Right cardiac atrium (tissue), 5 donors: ENCODE data around the gene NRN1L. TPM values are rescaled to one million over a fixed set of nuclear protein-coding genes. Genes with fewer than 3 reads are reported as not detected.
"Not testable (repeated sequence)": the region's sequence is repeated elsewhere in the genome, so short reads cannot be mapped to it uniquely, and the experiment has no call there.

ENCODE experiments used
- ATAC-seq, 2 donors: fragments of 200-7000 bp; cut with Tn5 transposase; one replicate each; pipeline versions ENCODE4 v1.8.0 to v1.9.1; 2020; ENCODE audit warnings: moderate library complexity in 2 of 2, mild to moderate bottlenecking in 1 of 2
- DNase-seq, 3 donors: peaks; one replicate each; pipeline ENCODE4 v3.0.0-alpha.2; 2020
- H3K27ac ChIP-seq: one replicate; pipeline ENCODE4 v1.5.1; 2013; ENCODE audit warnings: mild to moderate bottlenecking, low read length, control low read depth, moderate library complexity
- H3K27me3 ChIP-seq: one replicate; pipeline ENCODE4 v1.6.1; 2013; ENCODE audit not compliant: control insufficient read depth, insufficient read depth
- H3K4me1 ChIP-seq: one replicate; pipeline ENCODE4 v1.6.1; 2013; ENCODE audit warnings: low read length; ENCODE audit not compliant: control insufficient read depth, insufficient read depth
- H3K4me3 ChIP-seq: one replicate; pipeline ENCODE4 v1.5.1; 2013; ENCODE audit warnings: low read length, control low read depth
- H3K9me3 ChIP-seq: one replicate; pipeline ENCODE4 v1.6.1; 2013; ENCODE audit warnings: low read length; ENCODE audit not compliant: control insufficient read depth
- WGBS: extraction: QIAGEN DNeasy Blood & Tissue Kit; methylation state at CpG from one replicate; pipeline ENCODE4 v1.1.7; 2013; 5-methylcytosine and 5-hydroxymethylcytosine counted together
- intact Hi-C, 4 donors: fragments of 100-400 bp; cut with DNase I; formaldehyde crosslinking; loops; one replicate each; pipeline versions ENCODE4 v1.11.0 to v1.14.0; 2022 to 2023
- long read RNA-seq, 4 donors: library from polyadenylated mRNA; unstranded; transcript quantifications; one replicate each; pipeline ENCODE4 v2.0.0, GENCODE V29; 2020 to 2021
- polyA plus RNA-seq: library from polyadenylated mRNA; stranded (reverse); fragments of 200-250 nt; gene quantifications from one replicate; pipeline ENCODE4 v1.2.3, GENCODE V29; 2013
- total RNA-seq, 4 donors: library from RNA; stranded (reverse); fragmentation: NEBNext Ultra II Directional; extraction: Animal tissue kit (Norgen Biotek cat#: 25700); gene quantifications; one replicate each; pipeline ENCODE4 v1.2.1, GENCODE V29; 2021
- donor health status: healthy with polysubstance abuse.
- donor health status: DM: no; HTN: yes; CAD: no.
- donor health status: DM: no; HTN: no; CAD: no.
- donor health status: DM: no; HTN: yes; CAD: no; lungs with severe emphysema.
- donor health status: DM: yes; HTN: yes; CAD: no.

Gene NRN1L
- under 1 TPM in 1 of 4 donors, not detected in 3; 0.53 TPM for total RNA-seq
- polyA plus RNA-seq: 0.41 TPM
- long read RNA-seq, donor 1: 0 reads
- long read RNA-seq, donor 2: 0 reads
- long read RNA-seq, donor 3: 0 reads
- long read RNA-seq, donor 4: 0 reads

DNA sequence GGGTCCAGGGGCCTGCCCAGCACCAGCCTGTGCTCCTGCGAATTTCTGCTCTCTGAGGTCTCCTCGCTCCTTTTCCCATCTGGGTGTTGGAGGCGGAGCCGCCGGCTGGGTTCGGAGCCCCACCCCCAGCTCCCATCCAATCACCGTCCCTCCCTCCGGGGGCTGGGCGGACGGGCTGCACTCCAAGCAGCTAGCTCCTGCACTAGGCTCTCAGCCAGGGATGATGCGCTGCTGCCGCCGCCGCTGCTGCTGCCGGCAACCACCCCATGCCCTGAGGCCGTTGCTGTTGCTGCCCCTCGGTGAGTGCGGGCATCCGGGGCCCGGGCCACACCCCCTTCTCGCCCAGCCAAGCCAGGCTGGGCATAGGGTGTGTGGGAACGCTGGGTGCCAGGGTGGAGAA lies at the start of gene NRN1L:
NRN1L (plus strand) TSS at position 202 of the 400 bp plus-strand sequence; CDS start at position 221, 19 bp downstream.
- ATAC-seq: peak; percentile 87 to 92

DNA sequence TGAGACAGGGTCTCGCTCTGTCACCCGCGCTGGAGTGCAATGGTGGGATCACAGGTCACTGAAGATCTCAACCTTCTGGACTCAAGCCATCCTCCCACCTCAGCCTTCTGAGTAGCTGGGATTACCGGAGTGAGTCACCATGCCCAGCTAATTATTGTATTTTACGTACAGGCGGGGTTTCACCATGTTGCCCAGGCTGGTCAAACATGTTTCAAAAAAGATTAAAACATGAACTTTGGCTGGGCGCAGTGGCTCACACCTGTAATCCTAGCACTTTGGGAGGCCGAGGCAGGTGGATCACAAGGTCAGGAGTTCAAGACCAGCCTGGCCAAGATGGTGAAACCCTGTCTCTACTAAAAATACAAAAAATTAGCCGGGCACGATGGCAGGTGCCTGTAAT lies 47.5 kb upstream of the NRN1L start:
- DNase-seq, intact Hi-C loops, H3K4me3 ChIP-seq, H3K9me3 ChIP-seq, H3K27me3 ChIP-seq, H3K27ac ChIP-seq, ATAC-seq, H3K4me1 ChIP-seq: not testable (repeated sequence)
- 92% methylated on average over 10 of the region's 10 CpGs for whole genome bisulfite sequencing

More for the DNA sequence above, at the start of gene NRN1L:
- no peak within 1 kb of the TSS for H3K4me3 ChIP-seq
- peaks cover 3% of the 10 kb centered on the region for H3K4me1 ChIP-seq
- H3K27me3 ChIP-seq: no peaks in the 10 kb centered on the region
- H3K27ac ChIP-seq: peak within 1 kb of the TSS; percentile 65
- WGBS: 27% methylated on average over 22 of the region's 22 CpGs
- intact Hi-C loops: loop anchor here in 3 of 4 donors (5.0 to 10.0 kb wide), 2 partner anchors 43 to 150 kb away; no protein-coding TSS in a partner anchor
- no peaks in the 10 kb centered on the region for H3K9me3 ChIP-seq
- peak; percentile 92 to 96 (median 96) for DNase-seq

DNA sequence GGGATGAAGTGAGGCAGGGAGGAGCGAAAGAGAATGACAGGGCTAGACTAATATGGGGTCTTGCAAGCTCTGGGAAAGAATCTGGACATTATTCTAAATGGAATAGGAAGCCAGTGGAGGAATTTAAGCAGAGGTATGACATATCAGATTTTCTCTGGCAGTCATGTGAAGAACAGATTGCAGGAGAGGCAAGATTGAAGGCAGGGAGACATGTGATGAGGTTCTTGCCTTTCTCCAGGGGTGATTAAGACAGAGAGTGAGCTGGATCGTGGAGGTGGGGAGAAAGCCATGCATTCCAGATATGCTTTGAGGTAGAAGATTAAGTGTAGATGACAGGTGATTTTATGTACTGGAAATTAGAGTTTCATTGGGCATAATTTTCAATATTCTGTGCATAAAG lies 46.9 kb upstream of the NRN1L start:
- Histone ChIP-seq H3K4me1 (peaks cover 3% of the 10 kb centered on the region), H3K9me3 (no peaks in the 10 kb centered on the region), H3K4me3 (no peak overlapping the region), H3K27me3 (no peaks in the 10 kb centered on the region), H3K27ac (no peak overlapping the region)
- WGBS: 85% methylated on average over 2 of the region's 2 CpGs
- intact Hi-C loops: no loop called here
- DNase-seq (no peak), ATAC-seq (no peak)

GRCh38 chr16:67841198-67841815 lies 43.4 kb upstream of the NRN1L start:
- Histone ChIP-seq H3K27me3 (no peaks in the 10 kb centered on the region), H3K4me3 (no peak overlapping the region), H3K9me3 (no peaks in the 10 kb centered on the region), H3K4me1 (peaks cover 7% of the 10 kb centered on the region), H3K27ac (peak overlapping the region; percentile 71)
- intact Hi-C loops: no loop called here
- ATAC-seq (peak in 1 of 2 donors; percentile 3), DNase-seq (no peak)
- 41% methylated on average over 17 of the region's 17 CpGs for WGBS

- H3K4me3 ChIP-seq: peak within 1 kb of the TSS; percentile 60
- under 1% methylated on average over 83 of the region's 83 CpGs for WGBS
- H3K27me3 ChIP-seq: no peaks in the 10 kb centered on the region
- DNase-seq (peak; percentile 94 to 97 (median 97)), ATAC-seq (peak; percentile 80 to 82)
- intact Hi-C loops: no loop called here
- no peaks in the 10 kb centered on the region for H3K9me3 ChIP-seq
- H3K4me1 ChIP-seq: peaks cover 7% of the 10 kb centered on the region
- H3K27ac ChIP-seq: peak within 1 kb of the TSS; percentile 97
These were observed 42.7 kb upstream of the NRN1L start, which contains the start of gene THAP11 for GRCh38 chr16:67841816-67842508. Gene THAP11 (plus strand): TSS chr16:67842320. CDS start chr16:67842555, 235 bp downstream.

DNA sequence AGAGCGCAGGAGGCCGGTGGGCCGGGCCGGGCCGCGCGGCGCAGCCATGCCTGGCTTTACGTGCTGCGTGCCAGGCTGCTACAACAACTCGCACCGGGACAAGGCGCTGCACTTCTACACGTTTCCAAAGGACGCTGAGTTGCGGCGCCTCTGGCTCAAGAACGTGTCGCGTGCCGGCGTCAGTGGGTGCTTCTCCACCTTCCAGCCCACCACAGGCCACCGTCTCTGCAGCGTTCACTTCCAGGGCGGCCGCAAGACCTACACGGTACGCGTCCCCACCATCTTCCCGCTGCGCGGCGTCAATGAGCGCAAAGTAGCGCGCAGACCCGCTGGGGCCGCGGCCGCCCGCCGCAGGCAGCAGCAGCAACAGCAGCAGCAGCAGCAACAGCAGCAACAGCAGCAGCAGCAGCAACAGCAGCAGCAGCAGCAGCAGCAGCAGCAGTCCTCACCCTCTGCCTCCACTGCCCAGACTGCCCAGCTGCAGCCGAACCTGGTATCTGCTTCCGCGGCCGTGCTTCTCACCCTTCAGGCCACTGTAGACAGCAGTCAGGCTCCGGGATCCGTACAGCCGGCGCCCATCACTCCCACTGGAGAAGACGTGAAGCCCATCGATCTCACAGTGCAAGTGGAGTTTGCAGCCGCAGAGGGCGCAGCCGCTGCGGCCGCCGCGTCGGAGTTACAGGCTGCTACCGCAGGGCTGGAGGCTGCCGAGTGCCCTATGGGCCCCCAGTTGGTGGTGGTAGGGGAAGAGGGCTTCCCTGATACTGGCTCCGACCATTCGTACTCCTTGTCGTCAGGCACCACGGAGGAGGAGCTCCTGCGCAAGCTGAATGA lies 42.0 kb upstream of the NRN1L start:
- DNase-seq (peak; percentile 65 to 86 (median 85)), ATAC-seq (peak; percentile 1 to 20)
- H3K4me3 ChIP-seq: peak overlapping the region; percentile 60
- under 1% methylated on average over 67 of the region's 67 CpGs for WGBS
- intact Hi-C loops: no loop called here
- no peaks in the 10 kb centered on the region for H3K27me3 ChIP-seq
- H3K9me3 ChIP-seq: no peaks in the 10 kb centered on the region
- H3K4me1 ChIP-seq: peaks cover 7% of the 10 kb centered on the region
- peak overlapping the region; percentile 97 for H3K27ac ChIP-seq

DNA sequence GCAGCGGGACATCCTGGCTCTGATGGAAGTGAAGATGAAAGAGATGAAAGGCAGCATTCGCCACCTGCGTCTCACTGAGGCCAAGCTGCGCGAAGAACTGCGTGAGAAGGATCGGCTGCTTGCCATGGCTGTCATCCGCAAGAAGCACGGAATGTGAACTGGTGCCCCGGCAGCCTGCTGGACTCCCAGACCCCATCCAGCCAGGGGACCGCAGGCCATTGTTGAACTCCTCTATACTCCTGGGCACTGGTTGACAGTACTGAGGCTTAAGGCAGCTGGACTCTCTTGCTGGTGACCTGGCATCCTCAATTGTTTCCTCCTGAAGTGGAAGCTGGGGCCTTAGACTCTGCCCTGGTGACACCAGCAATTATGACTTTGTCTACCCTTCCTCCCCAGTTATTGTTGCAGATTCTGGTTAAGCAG lies 41.3 kb upstream of the NRN1L start:
- H3K4me1 ChIP-seq: peaks cover 12% of the 10 kb centered on the region

GRCh38 chr16:67844497-67844896 lies 40.2 kb upstream of the NRN1L start:
- ATAC-seq (no peak), DNase-seq (no peak)
- Histone ChIP-seq H3K4me1 (peaks cover 12% of the 10 kb centered on the region), H3K4me3 (no peak overlapping the region), H3K27ac (no peak overlapping the region), H3K9me3 (no peaks in the 10 kb centered on the region), H3K27me3 (no peaks in the 10 kb centered on the region)
- intact Hi-C loops: no loop called here
- WGBS: 71% methylated on average over 4 of the region's 4 CpGs

More for the DNA sequence above, 41.3 kb upstream of the NRN1L start:
- Histone ChIP-seq H3K27ac (peak overlapping the region; percentile 97), H3K4me3 (peak overlapping the region; percentile 60), H3K27me3 (no peaks in the 10 kb centered on the region), H3K9me3 (no peaks in the 10 kb centered on the region)
- WGBS: 8% methylated on average over 11 of the region's 11 CpGs
- intact Hi-C loops: no loop called here
- ATAC-seq (no peak), DNase-seq (peak in 1 of 3 donors; percentile 62)

- H3K9me3 ChIP-seq: no peaks in the 10 kb centered on the region
- 64% methylated on average over 5 of the region's 5 CpGs for WGBS
- H3K27ac ChIP-seq: peak overlapping the region; percentile 65
- intact Hi-C loops: no loop called here
- H3K4me3 ChIP-seq: peak overlapping the region; percentile 89
- ATAC-seq: no peak
- DNase-seq: no peak
- no peaks in the 10 kb centered on the region for H3K27me3 ChIP-seq
- peaks cover 12% of the 10 kb centered on the region for H3K4me1 ChIP-seq
These were observed 39.2 kb upstream of the NRN1L start for GRCh38 chr16:67845291-67846062.

- Histone ChIP-seq H3K4me1 (peaks cover 12% of the 10 kb centered on the region), H3K27me3 (no peaks in the 10 kb centered on the region), H3K9me3 (no peaks in the 10 kb centered on the region), H3K4me3 (peak overlapping the region; percentile 89), H3K27ac (peak overlapping the region; percentile 95)
- DNase-seq: no peak
- intact Hi-C loops: no loop called here
- WGBS: 17% methylated on average over 2 of the region's 2 CpGs
- no peak for ATAC-seq
These were observed 38.7 kb upstream of the NRN1L start for GRCh38 chr16:67846063-67846319.
